WI38 (cell line): ENCODE data around the gene ABCA13.

Source experiments
- H3K4me3 ChIP-seq: 2 replicates; pipeline ENCODE4 v1.5.1; 2011; ENCODE audit warnings: low read depth, mild to moderate bottlenecking, control low read depth, low read length
- TF ChIP-seq, protein P1 (sequence below): IDR thresholded peaks from 2 replicates; pipeline ENCODE4 v1.5.1; 2012; ENCODE audit warnings: low read depth, mild to moderate bottlenecking, control low read depth, low read length

The ABCA13 gene

DNA sequence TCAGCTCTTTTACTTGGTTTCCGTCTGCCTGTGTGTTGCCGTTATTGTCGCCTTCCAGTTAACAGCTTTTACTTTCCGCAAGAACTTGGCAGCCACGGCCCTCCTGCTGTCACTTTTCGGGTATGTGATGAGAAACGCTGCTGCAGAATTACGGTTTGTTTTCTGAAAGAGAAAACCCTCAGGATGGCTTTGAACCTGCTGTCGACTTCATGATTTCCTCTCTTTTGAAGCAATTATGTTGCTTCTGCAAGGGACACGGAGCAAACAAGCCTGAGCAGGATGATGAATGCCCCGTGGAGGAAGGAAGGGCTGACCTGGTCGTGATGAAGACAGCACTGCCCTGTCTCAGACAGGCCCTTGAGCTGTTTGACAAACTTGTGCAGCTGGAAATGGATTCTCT, 339.8 kb downstream of the ABCA13 start:
- H3K4me3 ChIP-seq = no peak overlapping the region
- TF ChIP-seq, protein P1, sequence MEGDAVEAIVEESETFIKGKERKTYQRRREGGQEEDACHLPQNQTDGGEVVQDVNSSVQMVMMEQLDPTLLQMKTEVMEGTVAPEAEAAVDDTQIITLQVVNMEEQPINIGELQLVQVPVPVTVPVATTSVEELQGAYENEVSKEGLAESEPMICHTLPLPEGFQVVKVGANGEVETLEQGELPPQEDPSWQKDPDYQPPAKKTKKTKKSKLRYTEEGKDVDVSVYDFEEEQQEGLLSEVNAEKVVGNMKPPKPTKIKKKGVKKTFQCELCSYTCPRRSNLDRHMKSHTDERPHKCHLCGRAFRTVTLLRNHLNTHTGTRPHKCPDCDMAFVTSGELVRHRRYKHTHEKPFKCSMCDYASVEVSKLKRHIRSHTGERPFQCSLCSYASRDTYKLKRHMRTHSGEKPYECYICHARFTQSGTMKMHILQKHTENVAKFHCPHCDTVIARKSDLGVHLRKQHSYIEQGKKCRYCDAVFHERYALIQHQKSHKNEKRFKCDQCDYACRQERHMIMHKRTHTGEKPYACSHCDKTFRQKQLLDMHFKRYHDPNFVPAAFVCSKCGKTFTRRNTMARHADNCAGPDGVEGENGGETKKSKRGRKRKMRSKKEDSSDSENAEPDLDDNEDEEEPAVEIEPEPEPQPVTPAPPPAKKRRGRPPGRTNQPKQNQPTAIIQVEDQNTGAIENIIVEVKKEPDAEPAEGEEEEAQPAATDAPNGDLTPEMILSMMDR = no peak

DNA sequence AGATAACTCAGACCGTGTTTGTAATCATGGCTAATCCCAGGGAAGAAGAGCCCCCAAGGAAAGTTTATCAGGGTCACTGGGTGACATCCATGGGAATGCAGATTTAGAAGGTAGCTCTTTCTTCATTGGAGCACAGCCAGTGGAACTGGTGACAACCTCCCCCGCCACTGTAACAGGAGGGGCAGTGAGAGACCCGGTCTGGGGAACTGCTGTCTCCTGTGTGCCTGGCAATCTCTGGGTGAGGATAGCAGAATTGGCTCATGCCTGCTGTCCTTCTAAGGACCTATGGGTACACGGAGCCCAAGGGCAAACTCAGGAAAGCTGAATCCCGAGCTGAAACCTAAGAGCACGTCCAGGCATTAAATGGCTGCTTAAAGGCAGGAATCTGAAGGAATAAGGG, 341.6 kb downstream of the ABCA13 start:
- no peak overlapping the region for H3K4me3 ChIP-seq
- TF ChIP-seq, protein P1 = no peak

DNA sequence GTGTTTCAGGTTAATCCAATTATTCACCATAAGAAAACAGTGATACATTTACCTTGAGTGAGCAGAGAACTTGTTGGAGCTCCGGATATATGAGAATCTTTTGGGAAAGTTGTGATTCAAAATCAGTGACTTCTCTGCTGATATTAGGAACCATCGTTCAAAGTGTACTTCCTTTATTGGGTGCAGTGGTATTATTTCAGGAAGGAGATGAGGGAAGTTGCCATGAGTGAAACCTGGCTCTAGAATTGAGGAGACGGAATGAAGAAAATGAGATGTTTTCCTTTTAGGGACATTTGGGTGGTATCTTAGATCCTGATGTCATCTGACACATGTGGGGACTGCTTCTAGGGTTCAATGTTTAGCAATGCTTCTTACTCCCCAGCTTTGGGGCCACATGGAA, 343.9 kb downstream of the ABCA13 start:
- TF ChIP-seq, protein P1 = no peak
- no peak overlapping the region for H3K4me3 ChIP-seq

DNA sequence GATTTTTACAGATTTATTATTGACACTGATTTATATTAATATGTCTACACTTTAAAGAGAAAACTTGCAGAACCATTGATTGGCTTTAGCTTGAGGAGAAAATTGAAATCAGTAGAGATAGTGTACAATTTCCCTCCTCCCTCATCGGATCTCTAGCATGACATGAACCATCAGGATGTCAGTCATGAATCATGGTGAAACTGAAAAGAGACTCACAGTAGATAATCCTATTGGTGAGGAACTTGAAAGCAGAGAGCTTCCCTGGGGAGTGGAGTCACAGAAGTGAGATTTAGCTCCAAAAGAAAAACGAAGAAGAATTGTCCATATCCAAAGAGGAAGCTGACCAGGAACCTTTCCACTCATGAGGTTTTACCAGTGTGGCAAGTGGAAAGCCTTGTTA, 346.8 kb downstream of the ABCA13 start:
- TF ChIP-seq, protein P1 = no peak
- no peak overlapping the region for H3K4me3 ChIP-seq

DNA sequence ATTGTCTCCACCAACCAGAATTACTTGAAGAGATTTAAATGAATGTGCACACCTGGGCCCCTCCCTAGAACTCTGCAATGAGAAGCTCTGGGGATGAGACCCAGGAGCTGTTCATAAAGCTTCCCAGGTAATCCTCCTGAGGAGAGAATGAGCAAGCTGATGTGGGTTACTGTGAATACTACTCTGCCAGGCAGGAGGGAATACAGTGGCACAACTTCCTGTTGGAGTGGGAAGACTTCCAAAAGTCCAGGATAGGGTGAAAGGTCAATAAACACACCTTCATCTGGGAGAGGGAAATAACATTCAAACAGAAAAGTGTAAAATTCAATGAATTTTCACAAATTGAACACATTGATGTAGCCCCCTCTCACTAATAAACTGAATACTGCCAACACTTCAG, 351.4 kb downstream of the ABCA13 start:
- TF ChIP-seq, protein P1 = no peak
- no peak overlapping the region for H3K4me3 ChIP-seq

DNA sequence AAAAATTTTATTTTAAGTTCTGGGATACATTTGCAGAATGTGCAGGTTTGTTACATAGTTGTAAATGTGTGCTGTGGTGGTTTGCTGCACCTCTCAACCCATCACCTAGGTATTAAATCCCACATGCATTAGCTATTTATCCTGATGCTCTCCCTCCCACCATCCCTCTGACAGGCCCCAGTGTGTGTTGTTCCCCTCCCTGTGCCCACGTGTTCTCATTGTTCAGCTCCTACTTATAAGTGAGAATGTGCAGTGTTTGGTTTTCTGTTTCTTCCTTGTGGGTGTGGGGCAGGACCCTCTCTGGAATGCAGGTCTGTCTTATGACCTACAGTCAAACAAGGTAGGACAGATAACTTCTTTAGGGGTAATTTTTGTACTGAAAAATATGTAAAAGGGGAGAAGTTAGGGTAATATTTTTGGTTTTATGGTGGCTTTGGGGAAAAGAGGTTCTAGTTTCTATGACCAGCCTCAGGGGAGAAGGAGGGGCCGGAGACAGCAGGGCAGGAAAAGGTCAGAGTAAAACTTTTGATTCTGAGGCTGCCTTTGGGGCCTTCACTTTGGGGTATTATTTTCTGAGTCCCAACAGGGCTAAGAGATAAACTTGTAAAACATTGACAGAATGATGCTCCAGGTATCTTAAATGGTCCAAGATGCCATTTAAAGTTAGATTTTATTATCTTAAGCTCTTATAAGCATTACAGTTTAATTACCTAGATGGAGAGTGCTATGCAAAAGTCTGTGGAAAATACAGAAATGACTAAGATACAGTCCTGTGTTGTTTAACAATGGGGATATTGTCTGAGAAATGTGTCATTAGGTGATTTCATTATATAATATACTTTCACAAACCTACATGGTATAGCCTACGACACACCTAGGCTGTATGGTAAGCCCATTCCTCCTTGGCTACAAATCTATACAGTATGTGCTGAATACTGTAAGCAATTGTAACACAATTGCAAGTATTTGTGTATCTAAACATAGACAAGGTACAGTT, 354.8 kb downstream of the ABCA13 start:
- TF ChIP-seq, protein P1 = no peak
- H3K4me3 ChIP-seq = no peak overlapping the region

DNA sequence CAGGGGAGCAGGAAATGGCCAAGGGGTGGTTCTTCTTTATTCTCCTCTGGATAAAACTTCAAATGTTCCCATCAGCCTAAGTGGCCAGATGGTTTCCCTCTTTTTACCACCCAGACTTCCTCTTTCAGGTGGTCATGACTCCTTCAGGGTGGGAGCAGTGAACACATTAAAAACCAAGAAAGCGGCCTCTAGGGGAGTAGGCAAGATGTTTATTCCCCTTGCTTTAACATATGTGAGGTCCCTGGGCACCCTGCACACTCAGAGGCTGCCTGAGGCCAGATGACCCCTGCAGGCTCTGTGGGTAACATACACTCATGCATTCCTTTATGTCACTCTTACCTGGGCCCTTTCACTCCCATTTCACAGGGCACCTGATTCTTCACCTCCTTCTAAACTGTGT, 357.4 kb downstream of the ABCA13 start:
- TF ChIP-seq, protein P1 = no peak
- no peak overlapping the region for H3K4me3 ChIP-seq
